ENCODE results near the gene IRF2BP2. TPM values are rescaled to one million over a fixed set of nuclear protein-coding genes. Genes with fewer than 3 reads are reported as not detected.

Gene IRF2BP2
- total and polyA plus RNA-seq, 2 donors (not counting 1 experiment from before 2014, with no cell fraction given) = 126 to 255 TPM

DNA sequence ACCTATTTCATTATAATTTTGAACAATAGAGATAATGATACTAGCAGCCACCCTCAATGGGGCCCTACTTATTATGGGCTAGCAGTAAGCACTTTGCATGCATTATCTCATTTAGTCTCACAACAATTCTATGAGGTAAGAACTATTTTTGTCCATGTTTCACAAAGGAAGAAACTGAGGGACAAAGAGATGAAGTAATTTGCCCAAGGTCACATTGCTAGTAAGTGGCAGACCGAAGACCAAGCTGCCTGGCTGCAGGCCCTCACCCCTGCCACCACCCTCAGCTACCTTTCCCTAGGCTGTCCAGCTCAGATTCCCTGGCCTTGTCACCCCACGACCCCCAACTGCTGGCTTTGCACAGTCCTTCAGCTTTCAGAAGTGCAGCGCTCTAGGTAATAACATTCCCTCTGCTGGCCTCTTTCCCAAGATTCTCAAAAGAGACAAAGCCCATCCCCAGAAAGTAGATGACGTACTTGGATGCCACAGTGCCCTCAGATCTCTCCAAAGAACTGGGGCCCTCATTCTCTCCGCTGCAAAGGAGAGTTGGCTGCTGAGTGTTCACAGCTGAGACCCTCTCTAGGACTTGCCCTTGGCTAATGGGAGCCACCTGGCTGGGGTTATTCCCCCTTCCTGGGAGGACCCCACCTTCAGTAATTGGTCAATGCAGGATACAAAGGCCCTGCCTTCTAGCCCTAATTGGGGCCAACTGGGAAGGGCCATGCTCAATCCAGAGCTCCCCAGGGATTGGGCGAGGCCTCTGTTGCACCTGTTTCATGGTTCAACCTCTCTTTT, 39.5 kb downstream of the IRF2BP2 start:
- CTCF ChIA-PET = no interaction called here
- H3K27ac ChIP-seq (ENCODE audit: low read length in 2 of 2) = no peak overlapping the region
- no peaks in the 10 kb centered on the region for H3K27me3 ChIP-seq (replicated peaks in 1 of 4; ENCODE audit: control extremely low read depth in 1 of 4, control insufficient read depth in 3 of 4, insufficient read depth in 4 of 4, low read length in 3 of 4)
- 97% methylated on average over 6 of the region's 6 CpGs for WGBS (ENCODE audit: insufficient coverage)
- no peak overlapping the region for H3K9ac ChIP-seq (ENCODE audit: low read length)
- POLR2A ChIA-PET = no interaction called here
- no peak for ATAC-seq (ENCODE audit: low read depth)
- intact Hi-C loops (cut with micrococcal nuclease) = no loop called here
- H3K9me3 ChIP-seq (ENCODE audit: control extremely low read depth in 1 of 3, control insufficient read depth in 2 of 3, insufficient read depth in 1 of 3, low read length in 2 of 3) = peaks cover 0 to 4% (median 0%) of the 10 kb centered on the region in 3 donors
- H3K79me2 ChIP-seq (ENCODE audit: control insufficient read depth, insufficient read depth, low read length) = no peaks in the 10 kb centered on the region
- no peak overlapping the region for H3K4me3 ChIP-seq (ENCODE audit: control extremely low read depth in 1 of 5, extremely low read depth in 1 of 5, insufficient read depth in 1 of 5, low read depth in 2 of 5, low read length in 4 of 5)
- H3K4me2 ChIP-seq (replicated peaks; ENCODE audit: low read depth, low read length, poor library complexity, severe bottlenecking) = no peak overlapping the region
- no peaks in the 10 kb centered on the region for H3K36me3 ChIP-seq (replicated peaks in 1 of 2; ENCODE audit: control extremely low read depth in 1 of 2, control insufficient read depth in 1 of 2, extremely low read depth in 1 of 2, insufficient read depth in 2 of 2, low read length in 1 of 2)
- TF ChIP-seq, protein P1, sequence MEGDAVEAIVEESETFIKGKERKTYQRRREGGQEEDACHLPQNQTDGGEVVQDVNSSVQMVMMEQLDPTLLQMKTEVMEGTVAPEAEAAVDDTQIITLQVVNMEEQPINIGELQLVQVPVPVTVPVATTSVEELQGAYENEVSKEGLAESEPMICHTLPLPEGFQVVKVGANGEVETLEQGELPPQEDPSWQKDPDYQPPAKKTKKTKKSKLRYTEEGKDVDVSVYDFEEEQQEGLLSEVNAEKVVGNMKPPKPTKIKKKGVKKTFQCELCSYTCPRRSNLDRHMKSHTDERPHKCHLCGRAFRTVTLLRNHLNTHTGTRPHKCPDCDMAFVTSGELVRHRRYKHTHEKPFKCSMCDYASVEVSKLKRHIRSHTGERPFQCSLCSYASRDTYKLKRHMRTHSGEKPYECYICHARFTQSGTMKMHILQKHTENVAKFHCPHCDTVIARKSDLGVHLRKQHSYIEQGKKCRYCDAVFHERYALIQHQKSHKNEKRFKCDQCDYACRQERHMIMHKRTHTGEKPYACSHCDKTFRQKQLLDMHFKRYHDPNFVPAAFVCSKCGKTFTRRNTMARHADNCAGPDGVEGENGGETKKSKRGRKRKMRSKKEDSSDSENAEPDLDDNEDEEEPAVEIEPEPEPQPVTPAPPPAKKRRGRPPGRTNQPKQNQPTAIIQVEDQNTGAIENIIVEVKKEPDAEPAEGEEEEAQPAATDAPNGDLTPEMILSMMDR (IDR thresholded peaks at IDR 0.05) = no peak
- no peak for TF ChIP-seq EZH2 (IDR thresholded peaks at IDR 0.05; ENCODE audit: borderline replicate concordance, insufficient read depth, low read depth, low read length, poor library complexity, severe bottlenecking)
- no peak overlapping the region for H3K4me3 Mint-ChIP-seq
- no peak for DNase-seq
- no peaks in the 10 kb centered on the region for H3K9me3 Mint-ChIP-seq (ENCODE audit: insufficient read depth)
- no peaks in the 10 kb centered on the region for H3K27me3 Mint-ChIP-seq
- no peaks in the 10 kb centered on the region for H4K20me1 ChIP-seq (ENCODE audit: control insufficient read depth, insufficient read depth, low read length, poor library complexity, severe bottlenecking)
- H3K4me1 Mint-ChIP-seq = no peaks in the 10 kb centered on the region
- H3K4me1 ChIP-seq (ENCODE audit: control insufficient read depth in 2 of 2, insufficient read depth in 2 of 2, low read length in 2 of 2) = no peaks in the 10 kb centered on the region
- H2AFZ ChIP-seq (ENCODE audit: insufficient read depth, low read depth, low read length, poor library complexity, severe bottlenecking) = no peak overlapping the region
- H3K27ac Mint-ChIP-seq = no peak overlapping the region

DNA sequence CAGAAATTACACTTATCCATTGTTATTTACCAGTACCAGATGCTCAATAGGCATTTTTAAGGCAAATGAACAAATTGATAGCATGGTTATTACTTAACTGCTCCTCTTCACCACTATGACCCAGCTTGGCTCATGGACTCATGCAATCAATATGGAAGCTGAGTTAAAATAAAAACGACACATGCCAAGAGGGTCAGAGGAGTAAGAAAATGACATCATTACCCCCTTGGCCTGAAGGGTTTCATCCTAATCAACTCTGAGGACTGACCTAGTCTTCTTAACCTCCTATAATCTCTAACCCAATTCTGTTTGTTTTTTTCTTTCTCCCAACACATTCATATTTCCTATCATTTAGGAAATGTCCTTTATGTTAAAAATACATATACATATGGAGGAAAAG, 41.6 kb downstream of the IRF2BP2 start:
- Mint-ChIP-seq H3K27ac (no peak overlapping the region), H3K9me3 (ENCODE audit: insufficient read depth) (no peaks in the 10 kb centered on the region), H3K4me3 (no peak overlapping the region), H3K27me3 (no peaks in the 10 kb centered on the region), H3K4me1 (no peaks in the 10 kb centered on the region)
- ChIA-PET POLR2A (no interaction called here), CTCF (no interaction called here)
- TF ChIP-seq EZH2 (IDR thresholded peaks at IDR 0.05; ENCODE audit: borderline replicate concordance, insufficient read depth, low read depth, low read length, poor library complexity, severe bottlenecking) = no peak
- TF ChIP-seq, protein P1 (IDR thresholded peaks at IDR 0.05) = no peak
- Histone ChIP-seq H3K9me3 (ENCODE audit: control extremely low read depth in 1 of 3, control insufficient read depth in 2 of 3, insufficient read depth in 1 of 3, low read length in 2 of 3) (peaks cover 0 to 4% (median 0%) of the 10 kb centered on the region in 3 donors), H4K20me1 (ENCODE audit: control insufficient read depth, insufficient read depth, low read length, poor library complexity, severe bottlenecking) (no peaks in the 10 kb centered on the region), H3K4me1 (ENCODE audit: control insufficient read depth in 2 of 2, insufficient read depth in 2 of 2, low read length in 2 of 2) (no peaks in the 10 kb centered on the region), H3K79me2 (ENCODE audit: control insufficient read depth, insufficient read depth, low read length) (no peaks in the 10 kb centered on the region), H3K27ac (ENCODE audit: low read length in 2 of 2) (no peak overlapping the region), H3K4me3 (ENCODE audit: control extremely low read depth in 1 of 5, extremely low read depth in 1 of 5, insufficient read depth in 1 of 5, low read depth in 2 of 5, low read length in 4 of 5) (no peak overlapping the region), H3K9ac (ENCODE audit: low read length) (no peak overlapping the region), H3K4me2 (replicated peaks; ENCODE audit: low read depth, low read length, poor library complexity, severe bottlenecking) (no peak overlapping the region), H3K36me3 (replicated peaks in 1 of 2; ENCODE audit: control extremely low read depth in 1 of 2, control insufficient read depth in 1 of 2, extremely low read depth in 1 of 2, insufficient read depth in 2 of 2, low read length in 1 of 2) (no peaks in the 10 kb centered on the region), H3K27me3 (replicated peaks in 1 of 4; ENCODE audit: control extremely low read depth in 1 of 4, control insufficient read depth in 3 of 4, insufficient read depth in 4 of 4, low read length in 3 of 4) (no peaks in the 10 kb centered on the region), H2AFZ (ENCODE audit: insufficient read depth, low read depth, low read length, poor library complexity, severe bottlenecking) (no peak overlapping the region)
- whole genome bisulfite sequencing (ENCODE audit: insufficient coverage) = no CpG with 5 or more reads among the region's 1 CpG
- intact Hi-C loops (cut with micrococcal nuclease) = no loop called here
- no peak for DNase-seq
- no peak for ATAC-seq (ENCODE audit: low read depth)
